ENCODE data around the gene PTPRT.

Gene PTPRT

GRCh38 chr20:42376131-42376530, 813.6 kb downstream of the PTPRT start:
- no peak for DNase-seq (ENCODE audit: low read depth)

GRCh38 chr20:42373049-42373448, 816.7 kb downstream of the PTPRT start:
- no peak for DNase-seq (ENCODE audit: low read depth)

- DNase-seq (ENCODE audit: low read depth): no peak
Measured at GRCh38 chr20:42370075-42370474, 819.6 kb downstream of the PTPRT start.

- DNase-seq (ENCODE audit: low read depth): no peak
Measured at GRCh38 chr20:42368910-42369309, 820.8 kb downstream of the PTPRT start.

- no peak for DNase-seq (ENCODE audit: low read depth)
Measured at GRCh38 chr20:42366626-42367025, 823.1 kb downstream of the PTPRT start.

- no peak for DNase-seq (ENCODE audit: low read depth)
Measured at GRCh38 chr20:42364446-42364845, 825.3 kb downstream of the PTPRT start.

GRCh38 chr20:42361402-42361970, 828.2 kb downstream of the PTPRT start:
- DNase-seq (ENCODE audit: low read depth): no peak

GRCh38 chr20:42360621-42361020, 829.1 kb downstream of the PTPRT start:
- no peak for DNase-seq (ENCODE audit: low read depth)

- no peak for DNase-seq (ENCODE audit: low read depth)
Measured at GRCh38 chr20:42359617-42360016, 830.1 kb downstream of the PTPRT start.

GRCh38 chr20:42352096-42352495, 837.6 kb downstream of the PTPRT start:
- no peak for DNase-seq (ENCODE audit: low read depth)

- no peak for DNase-seq (ENCODE audit: low read depth)
Measured at GRCh38 chr20:42350521-42350920, 839.2 kb downstream of the PTPRT start.

- no peak for DNase-seq (ENCODE audit: low read depth)
Measured at GRCh38 chr20:42346189-42347170, 843.2 kb downstream of the PTPRT start.

- no peak for DNase-seq (ENCODE audit: low read depth)
Measured at GRCh38 chr20:42341654-42342053, 848.1 kb downstream of the PTPRT start.

GRCh38 chr20:42340368-42340767, 849.3 kb downstream of the PTPRT start:
- DNase-seq (ENCODE audit: low read depth): no peak

GRCh38 chr20:42338294-42339201, 851.2 kb downstream of the PTPRT start:
- no peak for DNase-seq (ENCODE audit: low read depth)

- DNase-seq (ENCODE audit: low read depth): no peak
Measured at GRCh38 chr20:42336576-42336975, 853.1 kb downstream of the PTPRT start.

GRCh38 chr20:42319252-42320013, 870.3 kb downstream of the PTPRT start:
- no peak for DNase-seq (ENCODE audit: low read depth)

GRCh38 chr20:42313704-42314103, 876.0 kb downstream of the PTPRT start:
- DNase-seq (ENCODE audit: low read depth): no peak

- DNase-seq (ENCODE audit: low read depth): no peak
Measured at GRCh38 chr20:42309050-42309449, 880.7 kb downstream of the PTPRT start.

GRCh38 chr20:42308171-42308570, 881.5 kb downstream of the PTPRT start:
- DNase-seq (ENCODE audit: low read depth): no peak

- no peak for DNase-seq (ENCODE audit: low read depth)
Measured at GRCh38 chr20:42295592-42295991, 894.1 kb downstream of the PTPRT start.

GRCh38 chr20:42294976-42295375, 894.7 kb downstream of the PTPRT start:
- no peak for DNase-seq (ENCODE audit: low read depth)
